Spleen (tissue), 11 donors: Measurements from ENCODE around the gene CLCN7. TPM values are rescaled to one million over a fixed set of nuclear protein-coding genes. Genes with fewer than 3 reads are reported as not detected.

ENCODE experiments used
- DNase-seq: peaks from one replicate; pipeline ENCODE4 v3.0.0-alpha.2; 2020
- H3K27ac ChIP-seq, 8 donors: fragments of 200-600 bp; sonication (generic) in 7 of 8; 1 replicate in 4 of 8; 2 replicates in 4 of 8; pipeline versions ENCODE4 v1.5.0 to v1.8.0; 2016 to 2021; ENCODE audit warnings: inconsistent platforms in 4 of 8, mild to moderate bottlenecking in 4 of 8, moderate library complexity in 1 of 8
- H3K27me3 ChIP-seq, 7 donors: fragments of 200-600 bp; sonication (generic) in 6 of 7; replicated peaks in 1 of 7; 1 replicate in 4 of 7; 2 replicates in 3 of 7; pipeline versions ENCODE4 v1.5.0 to v1.8.0; 2016 to 2021; ENCODE audit warnings: inconsistent platforms in 3 of 7, mild to moderate bottlenecking in 1 of 7
- H3K36me3 ChIP-seq, 6 donors: fragments of 200-600 bp; sonication (generic) in 5 of 6; 1 replicate in 4 of 6; 2 replicates in 2 of 6; pipeline versions ENCODE4 v1.5.0 to v1.8.0; 2016 to 2021; ENCODE audit warnings: inconsistent platforms in 2 of 6
- H3K4me1 ChIP-seq, 6 donors: fragments of 200-600 bp; sonication (generic) in 5 of 6; 1 replicate in 3 of 6; 2 replicates in 3 of 6; pipeline versions ENCODE4 v1.5.0 to v1.8.0; 2016 to 2021; ENCODE audit warnings: inconsistent platforms in 3 of 6
- H3K4me3 ChIP-seq, 8 donors: fragments of 200-600 bp; sonication (generic) in 7 of 8; 1 replicate in 4 of 8; 2 replicates in 4 of 8; pipeline versions ENCODE4 v1.5.0 to v1.8.0; 2016 to 2021; ENCODE audit warnings: inconsistent platforms in 4 of 8, mild to moderate bottlenecking in 4 of 8, moderate library complexity in 2 of 8
- H3K9me3 ChIP-seq, 8 donors: fragments of 200-600 bp; sonication (generic) in 7 of 8; 1 replicate in 4 of 8; 2 replicates in 4 of 8; pipeline versions ENCODE4 v1.5.0 to v1.8.0; 2016 to 2021; ENCODE audit warnings: inconsistent platforms in 4 of 8
- POLR2A ChIP-seq, 3 donors: fragments of 450-650 bp; IDR thresholded peaks; one replicate each; pipeline ENCODE4 v1.5.1; 2017; ENCODE audit warnings: antibody characterized with exemption in 3 of 3, mild to moderate bottlenecking in 1 of 3
- POLR2AphosphoS5 ChIP-seq, 3 donors: sonication (generic); formaldehyde crosslinking; IDR thresholded peaks; one replicate each; pipeline ENCODE4 v1.5.1; 2017; ENCODE audit warnings: antibody characterized with exemption in 3 of 3
- WGBS, 5 donors: extraction: QIAGEN DNeasy Blood & Tissue Kit in 3 of 5; methylation state at CpG; one replicate each; pipeline versions ENCODE4 v1.1.5 to v1.1.7; 2013 to 2018; 5-methylcytosine and 5-hydroxymethylcytosine counted together
- intact Hi-C: fragments of 100-400 bp; cut with DNase I; formaldehyde crosslinking; loops from one replicate; pipeline ENCODE4 v1.15.0; 2023; ENCODE audit warnings: low total_unique reads
- polyA plus RNA-seq, 3 donors: library from polyadenylated mRNA; stranded (reverse); fragments of 200-250 nt; gene quantifications; one replicate each; pipeline ENCODE4 v1.2.1, GENCODE V29; 2013
- total RNA-seq, 7 donors: library from RNA; depleted of rRNA in 3 of 7; stranded (reverse); fragments of >200 nt in 3 of 7; fragmentation: NEBNext Ultra II Directional in 4 of 7; extraction: Animal tissue kit (Norgen Biotek cat#: 25700) in 4 of 7; gene quantifications; one replicate each; pipeline versions ENCODE4 v1.1.0 to v1.2.1, GENCODE V29; 2016 to 2021
- TF ChIP-seq, protein P1 (sequence below), 11 experiments: fragments of 200-600 bp in 7 of 11; fragments of 450-650 bp in 4 of 11; sonication (generic) in 4 of 11; IDR thresholded peaks in 8 of 11; conservative IDR thresholded peaks in 3 of 11; 1 replicate in 7 of 11; 2 replicates in 4 of 11; pipeline versions ENCODE4 v1.4.0 to v1.8.0; 2016 to 2021; ENCODE audit warnings: antibody characterized with exemption in 11 of 11, inconsistent platforms in 4 of 11, mild to moderate bottlenecking in 1 of 11
- donor health status: healthy with polysubstance abuse.
- donor health status: DM: no; HTN: no; CAD: no; lungs with moderate emphysema.
- donor health status: DM: no; HTN: no; CAD: no.
- donor health status: Bipolar disorder and iron deficiency.
- donor health status: healthy.
- donor health status: DM: no; HTN: no; CAD: no.
- donor health status: DM: yes; HTN: yes; CAD: no.

CLCN7 gene
- total and polyA plus RNA-seq, 10 donors: 43.2 to 146 (median 115) TPM

GRCh38 chr16:1408171-1408837 lies 66.5 kb downstream of the CLCN7 start:
- peaks cover 9 to 88% (median 38%) of the 10 kb centered on the region in 6 donors for H3K4me1 ChIP-seq
- intact Hi-C loops: no loop called here
- no peaks in the 10 kb centered on the region for H3K9me3 ChIP-seq
- DNase-seq: peak; percentile 98
- peak overlapping the region in 7 of 8 donors; percentile 18 to 65 (median 43) for H3K4me3 ChIP-seq
- 4 to 9% (median 4%) methylated on average over 24 to 42 of the region's 42 CpGs for WGBS, 5 donors
- peak overlapping the region in 5 of 8 donors; percentile 43 to 71 (median 63) for H3K27ac ChIP-seq
- no peaks in the 10 kb centered on the region for H3K27me3 ChIP-seq
- TF ChIP-seq, protein P1, sequence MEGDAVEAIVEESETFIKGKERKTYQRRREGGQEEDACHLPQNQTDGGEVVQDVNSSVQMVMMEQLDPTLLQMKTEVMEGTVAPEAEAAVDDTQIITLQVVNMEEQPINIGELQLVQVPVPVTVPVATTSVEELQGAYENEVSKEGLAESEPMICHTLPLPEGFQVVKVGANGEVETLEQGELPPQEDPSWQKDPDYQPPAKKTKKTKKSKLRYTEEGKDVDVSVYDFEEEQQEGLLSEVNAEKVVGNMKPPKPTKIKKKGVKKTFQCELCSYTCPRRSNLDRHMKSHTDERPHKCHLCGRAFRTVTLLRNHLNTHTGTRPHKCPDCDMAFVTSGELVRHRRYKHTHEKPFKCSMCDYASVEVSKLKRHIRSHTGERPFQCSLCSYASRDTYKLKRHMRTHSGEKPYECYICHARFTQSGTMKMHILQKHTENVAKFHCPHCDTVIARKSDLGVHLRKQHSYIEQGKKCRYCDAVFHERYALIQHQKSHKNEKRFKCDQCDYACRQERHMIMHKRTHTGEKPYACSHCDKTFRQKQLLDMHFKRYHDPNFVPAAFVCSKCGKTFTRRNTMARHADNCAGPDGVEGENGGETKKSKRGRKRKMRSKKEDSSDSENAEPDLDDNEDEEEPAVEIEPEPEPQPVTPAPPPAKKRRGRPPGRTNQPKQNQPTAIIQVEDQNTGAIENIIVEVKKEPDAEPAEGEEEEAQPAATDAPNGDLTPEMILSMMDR (IDR thresholded peaks at IDR 0.05 in 8 of 11, conservative IDR thresholded peaks at IDR 0.05 in 3 of 11): peak in 2 of 11 experiments; percentile 20 to 21
- no peak for TF ChIP-seq POLR2A (IDR thresholded peaks at IDR 0.05)
- TF ChIP-seq POLR2AphosphoS5 (IDR thresholded peaks at IDR 0.05): peak; percentile 74 to 89 (median 82)
- H3K36me3 ChIP-seq: peaks cover 0 to 84% (median 22%) of the 10 kb centered on the region in 6 donors

GRCh38 chr16:1407753-1408152 lies 67.1 kb downstream of the CLCN7 start:
- H3K27ac ChIP-seq: peak overlapping the region in 4 of 8 donors; percentile 49 to 71 (median 64)
- H3K4me1 ChIP-seq: peaks cover 8 to 83% (median 32%) of the 10 kb centered on the region in 6 donors
- peaks cover 0 to 86% (median 27%) of the 10 kb centered on the region in 6 donors for H3K36me3 ChIP-seq
- 40 to 52% (median 42%) methylated on average over 10 to 11 of the region's 11 CpGs for WGBS, 5 donors
- no peaks in the 10 kb centered on the region for H3K27me3 ChIP-seq
- no peak for DNase-seq
- intact Hi-C loops: no loop called here
- no peak for TF ChIP-seq POLR2AphosphoS5 (IDR thresholded peaks at IDR 0.05)
- TF ChIP-seq, protein P1 (IDR thresholded peaks at IDR 0.05 in 8 of 11, conservative IDR thresholded peaks at IDR 0.05 in 3 of 11): no peak
- TF ChIP-seq POLR2A (IDR thresholded peaks at IDR 0.05): no peak
- H3K4me3 ChIP-seq: peak overlapping the region in 6 of 8 donors; percentile 11 to 65 (median 44)
- H3K9me3 ChIP-seq: no peaks in the 10 kb centered on the region

GRCh38 chr16:1403733-1404132 lies 71.1 kb downstream of the CLCN7 start:
- H3K36me3 ChIP-seq: peaks cover 0 to 90% (median 58%) of the 10 kb centered on the region in 6 donors
- WGBS, 5 donors: 91 to 95% (median 92%) methylated on average over 13 to 14 of the region's 14 CpGs
- no peak for TF ChIP-seq POLR2A (IDR thresholded peaks at IDR 0.05)
- TF ChIP-seq, protein P1 (IDR thresholded peaks at IDR 0.05 in 8 of 11, conservative IDR thresholded peaks at IDR 0.05 in 3 of 11): no peak
- no peak for TF ChIP-seq POLR2AphosphoS5 (IDR thresholded peaks at IDR 0.05)
- no peaks in the 10 kb centered on the region for H3K9me3 ChIP-seq
- no peak for DNase-seq
- H3K27me3 ChIP-seq: no peaks in the 10 kb centered on the region
- no peak overlapping the region for H3K4me3 ChIP-seq
- intact Hi-C loops: no loop called here
- peaks cover 8 to 44% (median 15%) of the 10 kb centered on the region in 6 donors for H3K4me1 ChIP-seq
- no peak overlapping the region for H3K27ac ChIP-seq

- peaks cover 4 to 37% (median 8%) of the 10 kb centered on the region in 6 donors for H3K4me1 ChIP-seq
- no peaks in the 10 kb centered on the region for H3K27me3 ChIP-seq
- peaks cover 0 to 97% (median 65%) of the 10 kb centered on the region in 6 donors for H3K36me3 ChIP-seq
- H3K9me3 ChIP-seq: no peaks in the 10 kb centered on the region
- 92 to 97% (median 95%) methylated on average over 15 to 22 of the region's 22 CpGs for WGBS, 5 donors
- DNase-seq: no peak
- no peak overlapping the region for H3K4me3 ChIP-seq
- H3K27ac ChIP-seq: no peak overlapping the region
- TF ChIP-seq POLR2A (IDR thresholded peaks at IDR 0.05) (no peak), POLR2AphosphoS5 (IDR thresholded peaks at IDR 0.05) (peak in 2 of 3 donors; percentile 22 to 41)
- intact Hi-C loops: no loop called here
Measured at GRCh38 chr16:1403036-1403435, 71.8 kb downstream of the CLCN7 start.
